ENCODE measurements around the gene MUC3A.

MUC3A gene

DNA sequence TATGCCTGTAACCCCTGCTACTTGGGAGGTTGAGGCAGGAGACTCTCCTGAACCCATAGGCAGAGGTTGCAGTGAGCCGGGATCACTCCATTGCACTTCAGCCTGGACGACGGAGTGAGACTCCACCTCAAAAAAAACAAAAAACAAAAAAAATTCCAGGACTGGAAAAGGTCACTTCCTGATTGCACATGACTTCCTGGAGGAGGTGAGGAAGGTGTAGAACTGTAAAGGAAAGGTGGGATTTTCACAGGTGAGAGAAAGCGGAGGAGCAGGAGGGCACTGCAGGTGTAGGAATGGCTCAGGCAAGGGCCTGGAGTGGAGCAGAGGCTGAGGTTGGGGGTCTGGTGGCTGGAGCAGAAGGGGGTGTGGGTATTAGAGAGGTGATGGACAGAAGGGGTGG is 3.2 kb upstream of the MUC3A start:
- DNase-seq = no peak

DNA sequence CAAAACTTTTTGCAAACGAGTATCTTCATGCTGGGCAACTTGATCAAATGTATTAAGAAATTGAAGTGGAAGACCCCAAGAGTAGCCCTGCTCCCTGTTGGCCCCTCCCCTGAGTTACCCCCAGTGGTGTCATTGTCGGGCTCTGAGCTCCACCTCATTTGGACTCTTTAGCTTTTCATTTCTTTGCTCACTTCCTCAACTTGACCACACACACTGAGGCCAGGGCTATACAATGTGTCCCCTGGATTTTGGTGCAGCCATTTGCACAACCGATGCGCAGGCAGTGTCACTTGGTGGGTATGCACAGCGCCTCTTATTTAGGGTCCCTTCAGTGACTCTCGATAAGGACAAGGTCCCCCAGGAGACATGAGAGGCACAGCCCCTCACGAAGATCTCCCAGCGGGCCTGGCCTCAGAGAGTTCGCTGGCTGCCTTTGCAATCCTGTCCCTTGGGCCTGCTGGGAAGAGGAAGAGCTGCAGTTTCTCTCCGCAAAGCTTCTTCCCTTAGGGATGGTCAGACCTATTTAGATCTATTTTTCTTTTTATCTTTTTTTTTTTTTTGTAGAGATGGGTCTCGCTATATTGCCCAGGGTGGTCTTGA is 2.5 kb upstream of the MUC3A start:
- no peak for DNase-seq

DNA sequence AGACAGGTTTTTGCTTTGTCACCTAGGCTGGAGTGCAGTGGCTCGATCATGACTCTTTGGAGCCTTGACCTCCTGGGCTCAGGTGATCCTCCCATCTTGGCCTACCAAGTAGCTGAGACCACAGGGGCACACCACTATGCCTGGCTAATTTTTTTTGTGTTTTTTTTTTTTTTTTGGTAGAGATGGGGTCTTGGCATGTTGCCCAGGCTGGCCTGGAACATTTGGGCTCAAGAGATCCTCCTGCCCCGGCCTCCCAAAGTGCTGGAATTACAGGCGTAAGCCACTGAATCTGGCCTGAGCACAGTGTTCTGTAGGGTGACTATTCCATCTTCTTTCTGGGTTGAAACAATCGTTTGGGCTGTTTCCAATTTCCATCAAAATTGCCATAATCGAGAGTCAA is 1.5 kb upstream of the MUC3A start:
- DNase-seq = no peak

DNA sequence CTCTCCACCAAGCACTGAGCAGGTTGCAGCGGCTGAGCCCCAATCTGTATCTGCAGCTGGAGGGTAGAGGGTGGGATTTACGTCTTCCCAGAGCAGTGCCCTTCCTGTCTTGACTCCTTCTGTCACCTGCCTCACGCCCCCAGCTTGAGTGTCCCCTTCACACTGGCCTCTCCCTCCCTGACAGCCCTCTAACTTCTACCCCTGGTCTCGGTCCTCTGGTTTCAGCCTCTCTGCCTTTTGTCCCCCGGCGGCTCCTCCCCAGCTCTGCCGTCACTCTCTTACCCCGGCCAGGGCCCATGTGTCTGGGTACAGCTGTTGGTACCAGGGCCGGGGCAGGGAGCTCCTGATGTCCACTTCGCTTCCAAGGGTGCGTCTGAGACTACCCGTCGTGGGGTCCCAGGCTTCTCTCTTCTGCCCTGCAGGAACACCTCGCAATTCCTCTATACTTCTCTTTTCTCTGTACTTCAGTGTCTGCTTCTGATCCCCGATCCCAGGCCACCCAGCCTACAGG is 654 bp downstream of the MUC3A start:
- no peak for DNase-seq

DNA sequence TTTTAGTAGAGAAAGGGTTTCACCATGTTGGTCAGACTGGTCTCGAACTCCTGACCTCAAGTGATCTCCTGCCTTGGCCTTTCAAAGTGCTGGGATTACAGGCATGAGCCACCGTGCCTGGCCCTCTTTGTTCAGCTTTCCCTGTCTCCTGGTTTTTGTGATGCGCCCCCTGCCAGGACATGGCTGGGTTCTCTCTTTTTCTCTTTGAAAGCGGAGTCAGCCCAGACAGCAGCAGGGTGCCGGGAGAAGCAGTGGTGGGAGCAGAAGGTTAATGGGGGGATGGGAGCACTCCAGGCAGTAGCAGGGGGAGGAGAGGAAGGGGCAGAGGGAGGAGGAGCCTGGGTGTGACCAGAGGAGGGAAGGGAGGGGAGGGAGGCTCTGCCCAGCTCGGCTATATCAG is 1.8 kb downstream of the MUC3A start:
- no peak for DNase-seq

DNA sequence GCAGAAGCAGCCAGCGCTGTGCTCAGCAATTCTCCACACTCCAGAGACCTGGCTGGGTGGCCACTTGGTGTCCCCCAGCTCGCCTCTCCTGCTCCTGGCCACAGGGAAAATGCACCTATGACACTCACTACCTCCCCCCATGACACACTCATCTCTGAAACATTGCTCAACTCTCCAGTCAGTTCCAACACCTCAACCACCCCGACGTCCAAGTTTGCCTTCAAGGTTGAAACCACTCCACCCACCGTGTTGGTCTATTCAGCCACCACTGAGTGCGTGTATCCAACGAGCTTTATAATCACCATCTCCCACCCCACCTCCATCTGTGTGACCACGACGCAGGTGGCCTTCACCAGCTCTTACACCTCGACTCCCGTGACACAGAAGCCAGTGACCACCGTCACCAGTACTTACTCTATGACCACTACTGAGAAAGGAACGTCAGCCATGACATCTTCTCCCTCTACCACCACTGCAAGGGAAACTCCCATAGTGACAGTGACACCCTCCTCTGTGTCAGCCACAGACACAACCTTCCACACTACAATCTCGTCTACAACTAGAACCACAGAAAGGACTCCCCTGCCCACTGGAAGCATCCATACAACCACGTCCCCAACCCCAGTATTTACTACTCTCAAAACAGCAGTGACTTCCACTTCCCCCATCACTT is 2.7 kb downstream of the MUC3A start:
- no peak for DNase-seq

DNA sequence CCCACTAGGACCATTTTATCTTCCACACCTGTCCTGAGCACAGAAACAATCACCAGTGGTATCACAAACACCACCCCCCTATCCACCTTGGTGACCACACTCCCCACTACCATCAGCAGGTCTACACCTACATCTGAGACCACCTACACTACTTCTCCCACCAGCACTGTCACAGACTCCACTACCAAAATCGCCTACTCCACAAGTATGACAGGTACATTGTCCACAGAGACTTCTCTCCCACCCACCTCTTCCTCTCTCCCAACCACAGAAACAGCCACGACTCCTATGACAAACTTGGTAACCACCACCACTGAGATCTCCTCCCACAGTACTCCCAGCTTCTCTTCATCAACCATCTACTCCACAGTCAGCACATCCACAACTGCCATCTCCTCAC is 3.3 kb downstream of the MUC3A start:
- no peak for DNase-seq

DNA sequence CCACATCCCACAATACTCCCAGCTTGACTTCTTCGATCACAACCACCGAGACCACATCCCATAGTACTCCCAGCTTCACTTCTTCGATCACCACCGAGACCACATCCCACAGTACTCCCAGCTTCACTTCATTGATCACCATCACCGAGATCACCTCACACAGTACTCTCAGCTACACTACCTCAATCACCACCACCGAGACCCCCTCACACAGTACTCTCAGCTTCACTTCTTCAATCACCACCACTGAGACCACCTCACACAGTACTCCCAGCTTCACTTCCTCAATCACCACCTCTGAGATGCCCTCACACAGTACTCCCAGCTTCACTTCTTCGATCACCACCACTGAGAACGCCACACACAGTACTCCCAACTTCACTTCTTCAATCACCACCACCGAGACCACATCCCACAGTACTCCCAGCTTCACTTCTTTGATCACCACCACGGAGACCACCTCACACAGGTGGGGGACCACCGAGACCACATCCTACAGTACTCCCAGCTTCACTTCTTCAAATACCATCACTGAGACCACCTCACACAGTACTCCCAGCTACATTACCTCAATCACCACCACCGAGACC is 8.6 kb downstream of the MUC3A start:
- DNase-seq = no peak

DNA sequence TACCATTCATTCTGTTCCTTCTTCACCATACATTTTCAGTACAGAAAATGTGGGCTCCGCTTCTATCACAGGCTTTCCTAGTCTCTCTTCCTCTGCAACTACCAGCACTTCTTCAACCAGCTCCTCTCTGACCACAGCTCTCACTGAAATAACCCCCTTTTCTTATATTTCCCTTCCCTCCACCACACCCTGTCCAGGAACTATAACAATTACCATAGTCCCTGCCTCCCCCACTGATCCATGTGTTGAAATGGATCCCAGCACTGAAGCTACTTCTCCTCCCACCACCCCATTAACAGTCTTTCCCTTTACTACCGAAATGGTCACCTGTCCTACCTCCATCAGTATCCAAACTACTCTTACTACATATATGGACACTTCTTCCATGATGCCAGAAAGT is 10.6 kb downstream of the MUC3A start:
- DNase-seq = no peak

DNA sequence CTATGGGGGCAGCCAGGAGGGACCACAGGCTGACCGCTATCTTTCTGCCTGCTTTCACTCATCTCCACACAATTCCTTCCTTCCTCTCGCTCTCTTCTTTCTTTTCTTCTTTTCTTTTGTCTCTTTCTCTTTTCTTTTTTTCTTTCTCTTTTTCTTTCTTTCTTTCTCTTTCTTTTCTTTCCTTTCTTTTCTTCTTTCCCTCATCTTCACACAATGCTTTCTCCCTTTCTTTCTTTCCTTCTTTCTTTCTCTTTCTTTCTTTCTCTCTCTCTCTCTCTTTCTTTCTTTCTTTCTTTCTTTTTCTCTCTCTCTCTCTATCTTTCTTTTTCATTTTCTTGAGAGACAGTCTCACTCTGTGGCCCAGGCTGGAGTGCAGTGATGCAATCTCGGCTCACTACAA is 13.2 kb downstream of the MUC3A start:
- no peak for DNase-seq

DNA sequence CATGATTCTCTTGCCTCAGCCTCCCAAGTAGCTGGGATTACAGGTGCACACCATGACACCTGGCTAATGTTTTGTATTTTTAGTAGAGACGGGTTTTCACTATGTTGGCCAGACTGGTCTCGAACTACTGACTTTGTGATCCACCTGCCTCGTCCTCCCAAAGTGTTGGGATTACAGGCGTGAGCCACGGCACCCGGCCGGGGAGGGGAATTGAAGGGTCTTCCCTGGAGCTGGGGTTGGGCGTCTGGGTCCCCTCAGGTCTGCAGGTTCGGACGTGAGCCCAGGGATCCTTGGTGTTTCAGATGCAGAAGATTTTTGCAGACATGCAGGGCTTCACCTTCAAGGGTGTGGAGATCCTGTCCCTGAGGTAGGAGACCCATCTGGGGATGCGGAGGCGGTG is 14.1 kb downstream of the MUC3A start:
- DNase-seq = no peak

DNA sequence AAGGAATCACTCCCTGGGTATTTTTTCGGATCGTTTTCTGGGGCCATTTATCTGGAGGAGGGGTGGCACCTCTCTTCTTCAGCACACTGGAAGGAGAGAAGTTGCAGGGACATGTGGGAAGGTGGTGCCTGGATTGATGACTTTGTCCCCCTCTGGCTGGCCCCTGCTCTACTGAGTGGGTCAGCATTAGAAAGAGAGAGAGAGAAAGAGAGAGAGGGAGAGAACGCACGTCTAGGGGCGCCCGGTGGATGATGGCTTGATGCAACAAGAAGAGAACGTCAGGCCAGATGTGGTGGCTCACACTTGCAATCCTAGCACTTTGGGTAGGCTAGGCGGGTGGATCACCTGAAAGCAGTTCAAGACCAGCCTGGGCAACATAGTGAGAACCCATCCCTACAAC is 14.5 kb downstream of the MUC3A start:
- no peak for DNase-seq

DNA sequence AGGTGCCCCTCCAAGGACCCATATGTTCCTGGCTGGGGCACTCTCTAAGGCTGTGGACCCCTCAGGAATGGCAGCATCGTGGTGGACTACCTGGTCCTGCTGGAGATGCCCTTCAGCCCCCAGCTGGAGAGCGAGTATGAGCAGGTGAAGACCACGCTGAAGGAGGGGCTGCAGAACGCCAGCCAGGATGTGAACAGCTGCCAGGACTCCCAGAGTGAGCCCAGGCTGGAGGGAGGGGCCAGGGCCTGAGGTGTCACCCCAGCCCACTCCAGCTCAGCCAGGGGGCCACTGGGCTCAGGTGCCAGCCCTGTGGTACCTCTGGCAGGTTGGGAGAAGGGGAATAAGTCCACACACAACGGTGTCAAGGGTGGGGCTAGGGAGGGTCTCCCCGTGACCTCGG is 15.3 kb downstream of the MUC3A start:
- no peak for DNase-seq

DNA sequence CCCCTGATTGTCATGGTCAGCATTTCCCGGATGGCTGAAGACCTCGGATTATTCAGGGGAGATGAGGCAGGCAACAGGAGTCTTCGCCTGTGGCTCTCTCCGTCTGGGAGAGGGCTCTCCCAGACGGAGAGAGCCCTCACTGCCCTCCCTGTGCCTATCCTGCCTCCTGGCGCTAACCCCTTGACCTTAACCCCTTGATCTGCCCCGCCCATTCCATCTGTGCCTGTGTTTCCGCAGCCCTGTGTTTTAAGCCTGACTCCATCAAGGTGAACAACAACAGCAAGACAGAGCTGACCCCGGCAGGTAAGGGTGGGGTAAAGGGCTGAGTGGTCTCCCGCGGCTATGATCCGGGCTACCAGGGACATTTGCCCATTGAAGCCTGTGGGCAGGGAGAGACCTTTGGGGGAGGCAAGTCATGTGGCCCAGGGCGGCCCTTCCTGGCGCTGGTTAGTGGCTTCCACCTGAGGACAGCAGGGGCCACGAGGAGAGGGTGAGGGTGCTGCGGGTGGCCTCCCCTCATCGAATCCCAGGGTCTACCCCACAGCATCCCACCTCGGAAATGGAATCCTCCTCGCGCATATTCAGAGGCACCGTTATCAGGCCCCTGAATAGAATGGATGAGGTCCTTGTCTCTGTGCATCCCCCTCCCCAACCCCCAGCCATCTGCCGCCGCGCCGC is 15.8 kb downstream of the MUC3A start:
- no peak for DNase-seq

DNA sequence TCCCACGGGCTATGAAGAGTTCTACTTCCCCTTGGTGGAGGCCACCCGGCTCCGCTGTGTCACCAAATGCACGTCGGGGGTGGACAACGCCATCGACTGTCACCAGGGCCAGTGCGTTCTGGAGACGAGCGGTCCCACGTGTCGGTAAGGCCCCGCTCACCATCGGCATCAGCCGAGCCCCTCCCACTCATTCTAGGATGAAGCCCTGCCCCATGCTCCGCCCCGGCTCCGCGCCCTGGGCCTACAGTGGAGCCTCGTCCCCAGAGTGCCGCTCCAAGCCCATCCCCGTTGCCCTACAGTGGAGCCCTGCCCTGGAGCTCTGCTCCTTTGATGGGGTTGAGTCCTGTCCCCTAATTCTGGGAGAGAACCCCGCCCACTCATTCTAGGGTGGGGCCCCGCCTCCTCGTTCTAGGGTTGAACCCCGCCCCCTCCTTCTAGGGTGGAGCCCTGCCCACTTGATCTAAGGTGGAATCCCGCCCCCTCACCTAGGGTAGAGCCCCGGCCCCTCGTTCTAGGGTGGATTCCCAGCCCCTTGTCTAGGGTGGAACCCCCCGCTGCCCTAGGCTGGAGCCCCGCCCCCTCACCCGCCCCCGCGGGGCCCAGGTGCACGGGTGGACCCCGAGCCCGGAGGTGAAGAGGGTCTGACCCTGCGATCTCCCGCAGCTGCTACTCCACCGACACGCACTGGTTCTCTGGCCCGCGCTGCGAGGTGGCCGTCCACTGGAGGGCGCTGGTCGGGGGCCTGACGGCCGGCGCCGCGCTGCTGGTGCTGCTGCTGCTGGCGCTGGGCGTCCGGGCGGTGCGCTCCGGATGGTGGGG is 16.6 kb downstream of the MUC3A start:
- peak; percentile 71 for DNase-seq

DNA sequence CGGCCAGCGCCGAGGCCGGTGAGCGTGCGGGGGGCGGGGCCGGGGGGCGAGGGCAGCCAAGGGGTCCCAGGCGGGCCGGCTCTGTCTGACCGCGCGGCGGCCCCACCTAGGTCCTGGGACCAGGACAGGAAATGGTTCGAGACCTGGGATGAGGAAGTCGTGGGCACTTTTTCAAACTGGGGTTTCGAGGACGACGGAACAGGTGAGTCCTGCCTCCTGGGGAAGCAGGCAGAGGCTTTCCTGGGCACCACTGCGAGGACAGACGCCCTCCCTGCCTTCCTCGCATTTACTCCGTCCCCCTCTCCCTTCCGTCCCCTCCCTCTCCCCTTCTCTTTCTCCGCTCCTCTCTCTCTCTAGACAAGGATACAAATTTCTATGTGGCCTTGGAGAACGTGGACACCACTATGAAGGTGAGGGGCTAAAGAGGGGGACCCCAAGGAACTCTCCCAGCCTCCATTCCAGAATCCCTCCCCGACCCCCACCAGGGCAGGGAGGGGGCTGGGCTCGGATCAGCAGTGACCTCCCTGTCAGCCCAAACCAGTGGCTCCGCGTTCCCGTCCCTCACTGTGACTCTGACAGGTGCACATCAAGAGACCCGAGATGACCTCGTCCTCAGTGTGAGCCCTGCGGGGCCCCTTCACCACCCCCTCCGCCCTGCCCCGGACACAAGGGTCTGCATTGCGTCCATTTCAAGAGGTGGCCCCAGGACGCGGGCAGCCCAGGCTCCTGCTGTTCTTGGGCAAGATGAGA is 17.4 kb downstream of the MUC3A start:
- no peak for DNase-seq

DNA sequence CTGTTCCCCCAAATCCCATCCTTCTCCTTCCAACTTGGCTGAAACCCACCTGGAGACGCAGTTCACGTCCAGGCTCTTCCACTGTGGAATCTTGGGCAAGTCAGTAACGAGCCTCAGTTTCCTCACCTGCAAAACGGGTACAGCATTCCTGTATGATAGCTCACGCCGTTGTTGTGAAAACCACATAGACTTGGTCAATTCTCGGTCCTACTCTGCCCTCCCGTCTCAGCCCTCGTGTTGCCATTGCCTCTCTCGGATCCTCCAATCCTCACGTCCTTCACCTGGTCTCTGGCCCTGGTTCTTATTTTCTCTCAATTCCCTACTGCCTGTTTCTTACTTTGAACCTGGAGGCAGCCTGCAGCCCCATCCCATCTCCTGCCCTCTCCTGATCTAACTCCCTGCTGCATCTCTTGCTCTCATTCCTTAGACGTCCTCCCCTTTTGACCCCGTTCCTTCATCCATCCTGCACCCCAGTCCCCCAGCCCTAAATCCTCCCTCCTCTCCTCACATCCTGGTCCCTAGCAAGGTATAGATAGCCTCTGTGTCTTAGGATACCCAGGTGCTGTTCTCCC is 18.0 kb downstream of the MUC3A start:
- DNase-seq = no peak

DNA sequence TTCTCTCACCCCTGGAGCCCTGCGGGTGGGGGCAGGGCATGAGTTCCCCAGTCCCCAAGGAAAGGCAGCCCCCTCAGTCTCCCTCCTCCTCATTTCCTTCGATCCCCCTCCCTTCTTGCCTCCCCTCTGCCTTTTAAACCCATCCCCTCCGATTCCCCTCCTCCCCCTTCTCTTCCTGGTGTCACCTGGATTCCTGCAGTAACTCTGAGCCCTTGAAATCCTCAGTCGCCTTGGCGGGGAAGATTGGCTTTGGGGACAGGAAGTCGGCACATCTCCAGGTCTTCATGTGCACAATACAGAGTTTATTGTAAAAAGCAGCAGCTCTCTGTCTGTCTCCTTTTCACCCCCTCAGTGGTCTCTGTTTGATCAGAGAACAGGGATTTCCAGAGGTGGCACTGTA is 18.7 kb downstream of the MUC3A start:
- no peak for DNase-seq

DNA sequence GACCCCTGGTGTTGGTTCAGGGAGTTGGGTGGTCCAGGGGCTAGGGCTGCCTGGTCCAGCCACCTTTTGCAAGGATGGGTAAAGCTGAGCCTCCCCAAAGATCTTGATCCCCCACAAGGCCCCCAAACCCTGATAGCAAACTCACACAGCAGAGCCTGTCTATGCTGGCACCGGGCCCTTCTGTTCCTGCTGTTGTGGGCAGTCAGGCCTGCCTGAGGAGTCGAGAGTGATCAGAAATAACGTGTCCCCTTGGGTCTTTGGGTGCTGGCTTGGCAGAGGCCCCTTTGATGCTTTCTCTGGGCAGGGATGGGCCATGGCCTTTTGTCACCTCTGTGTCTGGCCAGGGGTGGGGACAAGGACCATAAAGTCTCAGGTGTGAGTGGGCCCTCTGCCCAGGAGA is 19.3 kb downstream of the MUC3A start:
- DNase-seq = no peak

DNA sequence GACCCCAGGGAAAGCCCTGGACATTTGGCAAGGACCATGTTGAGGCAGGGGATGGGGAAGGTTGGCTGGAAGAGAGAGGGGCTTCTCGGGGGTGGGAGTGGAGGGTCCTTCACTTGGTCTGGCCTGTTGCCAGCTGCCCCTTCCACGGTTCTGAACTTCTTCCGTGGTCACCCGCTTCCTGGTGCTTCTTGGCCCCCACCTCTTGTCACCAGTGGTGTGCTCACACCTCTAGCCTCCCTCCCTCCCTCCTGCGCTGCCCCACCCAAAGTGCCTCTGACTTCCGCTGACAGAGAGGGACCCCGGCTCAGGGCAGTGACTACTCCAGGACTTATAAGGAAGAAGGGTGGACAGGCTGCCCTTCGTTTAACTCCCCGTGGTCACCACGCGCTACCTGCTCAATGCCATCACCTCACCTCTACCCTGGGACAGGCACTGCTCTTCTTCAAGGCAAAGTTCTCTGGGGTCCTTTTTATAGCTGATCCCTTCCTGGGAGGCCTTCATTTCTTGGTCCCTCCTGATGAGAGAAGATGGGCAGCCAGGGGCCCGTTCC is 19.8 kb downstream of the MUC3A start, which contains the start of gene MUC12:
TSS of gene MUC12 (plus strand) at position 500 of the 550 bp plus-strand sequence. CDS start 58 bp downstream, outside the sequence.
- DNase-seq = no peak

Measured in CD4-positive, alpha-beta T cell treated with Interleukin-6 for 4 hours (primary cell).